Skeletal muscle tissue (tissue), 4 donors: ENCODE data around the gene MAN2A2. TPM values are rescaled to one million over a fixed set of nuclear protein-coding genes. Genes with fewer than 3 reads are reported as not detected.

Experiments
- H3K27ac ChIP-seq: one replicate; pipeline ENCODE4 v1.7.0; 2013; ENCODE audit warnings: mild to moderate bottlenecking, low read depth, low read length, inconsistent platforms
- H3K27me3 ChIP-seq, 3 donors: one replicate each; pipeline ENCODE4 v1.7.0; 2013; ENCODE audit warnings: low read length in 3 of 3; ENCODE audit not compliant: control insufficient read depth in 3 of 3, insufficient read depth in 3 of 3
- H3K36me3 ChIP-seq, 3 donors: one replicate each; pipeline ENCODE4 v1.7.0; 2013; ENCODE audit warnings: low read length in 3 of 3; ENCODE audit not compliant: control insufficient read depth in 3 of 3, insufficient read depth in 3 of 3
- H3K4me1 ChIP-seq, 3 donors: one replicate each; pipeline ENCODE4 v1.7.0; 2013; ENCODE audit warnings: low read length in 3 of 3, mild to moderate bottlenecking in 3 of 3; ENCODE audit not compliant: control insufficient read depth in 3 of 3, insufficient read depth in 3 of 3
- H3K4me3 ChIP-seq, 3 donors: one replicate each; pipeline ENCODE4 v1.7.0; 2013; ENCODE audit warnings: low read length in 3 of 3
- H3K9ac ChIP-seq, 3 donors: one replicate each; pipeline ENCODE4 v1.7.0; 2013; ENCODE audit warnings: low read length in 3 of 3, mild to moderate bottlenecking in 3 of 3, moderate library complexity in 2 of 3, low read depth in 1 of 3
- H3K9me3 ChIP-seq, 3 donors: one replicate each; pipeline ENCODE4 v1.7.0; 2013; ENCODE audit warnings: low read length in 3 of 3; ENCODE audit not compliant: control insufficient read depth in 3 of 3
- total RNA-seq: library from RNA; depleted of rRNA; stranded (reverse); fragments of >200 nt; gene quantifications from one replicate; pipeline ENCODE4 v1.2.3, GENCODE V29; 2014
- donor health status: Osteomylitis.

MAN2A2 gene
- total RNA-seq, 1 donor from 2014 or later: 14.1 TPM

DNA sequence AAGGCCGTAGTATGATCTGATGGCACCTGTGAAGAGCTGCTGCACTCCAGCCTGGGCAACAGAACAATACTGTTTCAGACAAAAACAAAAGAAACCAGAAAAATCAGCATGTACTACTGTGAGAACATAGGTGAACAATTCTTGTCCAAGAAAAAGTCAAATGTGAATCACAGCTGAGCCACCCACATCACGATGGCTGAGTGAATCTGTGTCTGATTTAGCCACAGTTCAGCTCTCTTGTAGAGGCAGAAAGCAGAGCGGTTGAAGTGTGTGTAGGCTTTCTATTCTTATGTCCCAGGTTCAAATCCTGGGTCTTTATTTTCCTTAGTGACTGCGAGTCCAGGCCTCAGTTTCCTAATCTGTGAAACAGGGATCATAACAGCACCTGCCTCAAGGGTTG, 39.1 kb upstream of the MAN2A2 start:
- H3K4me3 ChIP-seq: no peak overlapping the region
- H3K36me3 ChIP-seq: no peaks in the 10 kb centered on the region
- peaks cover 10 to 15% (median 11%) of the 10 kb centered on the region in 3 donors for H3K4me1 ChIP-seq
- no peak overlapping the region for H3K27ac ChIP-seq
- no peaks in the 10 kb centered on the region for H3K27me3 ChIP-seq
- H3K9ac ChIP-seq: peak overlapping the region in 1 of 3 donors; percentile 16
- no peaks in the 10 kb centered on the region for H3K9me3 ChIP-seq

DNA sequence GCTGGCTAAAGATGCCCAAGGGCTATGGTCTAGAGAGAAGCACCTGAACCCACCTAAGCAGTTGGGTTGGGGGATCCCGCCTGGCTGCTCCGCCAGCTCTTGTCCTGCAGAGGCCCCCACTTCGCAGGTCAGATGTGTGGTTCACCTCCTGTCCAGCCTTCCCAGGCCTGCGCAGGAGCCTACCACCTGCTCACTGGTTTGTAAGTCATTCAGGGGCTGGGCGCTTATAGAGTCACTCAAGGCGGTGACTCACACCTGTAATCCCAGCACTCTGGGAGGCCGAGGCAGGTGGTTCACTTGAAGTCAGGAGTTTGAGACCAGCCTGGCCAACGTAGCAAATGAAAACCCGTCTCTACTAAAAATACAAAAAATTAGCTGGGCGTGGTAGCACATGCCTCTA, 38.6 kb upstream of the MAN2A2 start:
- Histone ChIP-seq H3K36me3 (no peaks in the 10 kb centered on the region), H3K9ac (peak overlapping the region in 1 of 3 donors; percentile 16), H3K4me3 (no peak overlapping the region), H3K27me3 (no peaks in the 10 kb centered on the region), H3K27ac (no peak overlapping the region), H3K9me3 (no peaks in the 10 kb centered on the region), H3K4me1 (peaks cover 13 to 18% (median 15%) of the 10 kb centered on the region in 3 donors)

- Histone ChIP-seq H3K27ac (no peak overlapping the region), H3K9ac (no peak overlapping the region), H3K4me3 (no peak overlapping the region), H3K9me3 (no peaks in the 10 kb centered on the region), H3K36me3 (no peaks in the 10 kb centered on the region), H3K27me3 (no peaks in the 10 kb centered on the region), H3K4me1 (peaks cover 19 to 30% (median 25%) of the 10 kb centered on the region in 3 donors)
These were observed 37.4 kb upstream of the MAN2A2 start for GRCh38 chr15:90865702-90866101.

DNA sequence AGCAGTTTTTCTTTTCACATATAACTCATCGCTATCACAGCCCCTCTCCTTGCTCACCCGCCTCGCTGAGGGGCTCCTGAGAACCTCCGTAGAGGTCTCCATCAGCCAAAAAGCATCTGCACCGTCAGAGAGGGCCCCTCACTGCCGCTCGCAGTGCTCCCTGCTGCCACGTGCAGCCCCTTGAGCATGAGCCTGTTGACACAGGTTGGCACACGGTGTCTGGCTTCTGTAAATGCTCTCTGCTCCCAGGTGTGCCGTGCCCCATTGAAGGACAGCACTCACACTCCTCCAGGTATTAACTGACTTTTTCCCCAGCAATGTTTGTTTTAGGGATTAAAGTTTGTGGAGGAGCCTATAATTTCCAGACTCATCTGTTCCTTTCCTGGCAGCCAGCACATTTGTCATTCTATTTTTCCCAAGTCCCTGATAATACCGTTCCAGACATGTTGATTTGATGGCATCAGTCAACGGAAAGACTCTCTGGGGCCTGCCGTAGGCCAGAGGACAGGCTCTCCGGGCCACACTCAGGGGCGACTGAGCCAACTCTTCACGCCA, 36.9 kb upstream of the MAN2A2 start:
- Histone ChIP-seq H3K9me3 (no peaks in the 10 kb centered on the region), H3K27ac (no peak overlapping the region), H3K4me1 (peaks cover 21 to 33% (median 29%) of the 10 kb centered on the region in 3 donors), H3K27me3 (no peaks in the 10 kb centered on the region), H3K4me3 (no peak overlapping the region), H3K36me3 (no peaks in the 10 kb centered on the region), H3K9ac (no peak overlapping the region)

GRCh38 chr15:90866800-90867199, 36.3 kb upstream of the MAN2A2 start:
- Histone ChIP-seq H3K27ac (no peak overlapping the region), H3K27me3 (no peaks in the 10 kb centered on the region), H3K4me1 (peaks cover 21 to 33% (median 29%) of the 10 kb centered on the region in 3 donors), H3K9me3 (no peaks in the 10 kb centered on the region), H3K4me3 (no peak overlapping the region), H3K9ac (no peak overlapping the region), H3K36me3 (no peaks in the 10 kb centered on the region)

GRCh38 chr15:90868261-90868689, 34.8 kb upstream of the MAN2A2 start, which contains the start of gene FURIN:
TSS of gene FURIN (plus strand) at chr15:90868588. CDS start at chr15:90875741, 7,153 bp downstream.
- no peak within 1 kb of the TSS for H3K4me3 ChIP-seq
- H3K4me1 ChIP-seq: peaks cover 29 to 39% (median 35%) of the 10 kb centered on the region in 3 donors
- H3K9ac ChIP-seq: peak within 1 kb of the TSS in 1 of 3 donors; percentile 40
- no peaks in the 10 kb centered on the region for H3K36me3 ChIP-seq
- H3K9me3 ChIP-seq: no peaks in the 10 kb centered on the region
- peak within 1 kb of the TSS; percentile 90 for H3K27ac ChIP-seq
- H3K27me3 ChIP-seq: no peaks in the 10 kb centered on the region

DNA sequence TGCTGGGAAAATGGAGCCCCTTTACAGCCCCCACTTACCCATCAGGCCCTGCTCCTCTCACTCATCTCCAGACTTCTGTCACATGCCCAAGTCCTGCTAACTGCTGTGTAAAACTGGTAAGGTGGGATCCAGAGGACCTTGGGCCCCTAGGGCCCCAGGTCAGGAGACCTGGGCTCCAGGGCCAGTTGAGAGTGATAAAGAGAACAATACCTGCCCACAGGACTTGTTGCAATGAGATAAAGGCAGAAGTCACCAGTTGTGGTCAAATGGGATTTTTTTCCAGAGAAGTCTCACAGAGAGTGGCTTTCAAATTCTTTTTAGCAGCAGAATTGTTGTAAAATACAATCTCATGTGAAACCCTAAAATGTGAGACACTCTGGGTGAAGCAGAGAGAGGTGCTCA, 34.0 kb upstream of the MAN2A2 start:
- Histone ChIP-seq H3K4me3 (no peak overlapping the region), H3K27ac (peak overlapping the region; percentile 90)

DNA sequence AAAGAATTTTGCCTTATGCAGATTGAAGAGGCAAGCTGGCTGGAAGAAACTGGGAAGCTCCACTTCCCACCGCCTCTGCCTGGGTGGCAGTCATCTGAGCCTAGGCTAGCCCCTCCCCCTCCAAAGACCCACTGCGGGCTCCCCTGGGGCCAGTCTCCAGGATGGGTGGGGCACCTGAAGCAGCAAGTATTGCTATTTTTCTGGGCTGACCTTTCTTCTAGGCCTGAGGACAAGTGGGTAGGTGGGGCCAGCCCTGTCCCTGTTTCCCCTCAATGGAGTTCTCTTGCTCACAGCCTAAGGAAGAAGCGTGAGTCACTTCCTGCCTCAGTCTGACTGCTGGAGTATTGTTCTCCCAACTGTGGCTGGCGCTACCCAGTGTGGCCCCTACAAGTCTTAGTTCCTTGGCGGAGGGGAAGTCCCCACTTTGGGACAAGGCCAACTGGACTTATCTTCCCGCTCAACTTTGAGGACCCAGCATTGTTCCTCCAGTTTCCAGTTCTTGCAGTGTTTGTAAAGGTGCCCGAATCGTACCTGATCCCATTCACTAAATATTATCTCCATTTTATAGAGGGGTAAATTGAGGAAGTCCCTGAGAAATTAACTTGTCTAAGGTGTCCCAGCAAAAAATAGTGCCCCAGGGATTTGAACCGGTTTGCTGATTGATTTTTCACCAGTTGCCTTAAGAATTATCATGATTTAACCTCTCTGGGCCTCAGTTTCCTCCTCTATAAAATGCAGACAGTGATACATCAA, 33.3 kb upstream of the MAN2A2 start:
- H3K4me1 ChIP-seq: peaks cover 37 to 49% (median 46%) of the 10 kb centered on the region in 3 donors
- no peaks in the 10 kb centered on the region for H3K9me3 ChIP-seq
- no peaks in the 10 kb centered on the region for H3K36me3 ChIP-seq
- no peaks in the 10 kb centered on the region for H3K27me3 ChIP-seq
- peak overlapping the region in 1 of 3 donors; percentile 23 for H3K4me3 ChIP-seq
- H3K9ac ChIP-seq: peak overlapping the region in 2 of 3 donors; percentile 21 to 25
- peak overlapping the region; percentile 90 for H3K27ac ChIP-seq

More for the DNA sequence above, 34.0 kb upstream of the MAN2A2 start:
- H3K9me3 ChIP-seq: no peaks in the 10 kb centered on the region
- no peaks in the 10 kb centered on the region for H3K27me3 ChIP-seq
- peak overlapping the region in 1 of 3 donors; percentile 40 for H3K9ac ChIP-seq
- no peaks in the 10 kb centered on the region for H3K36me3 ChIP-seq
- peaks cover 35 to 45% (median 43%) of the 10 kb centered on the region in 3 donors for H3K4me1 ChIP-seq

- Histone ChIP-seq H3K4me1 (peaks cover 37 to 49% (median 46%) of the 10 kb centered on the region in 3 donors), H3K36me3 (peaks cover 0 to under 1% (median 0%) of the 10 kb centered on the region in 3 donors), H3K4me3 (peak overlapping the region; percentile 81 to 93 (median 85)), H3K27me3 (no peaks in the 10 kb centered on the region), H3K9me3 (no peaks in the 10 kb centered on the region), H3K9ac (peak overlapping the region; percentile 93 to 96 (median 94)), H3K27ac (peak overlapping the region; percentile 90)
These were observed 32.6 kb upstream of the MAN2A2 start for GRCh38 chr15:90870354-90871138.
